Eye (tissue), 1 donor: ENCODE results near the gene PPP1R12A.
A peak's percentile ranks its signal among the peaks of the same experiment; 100 is the strongest.
"Not testable (repeated sequence)": the region's sequence is repeated elsewhere in the genome, so short reads cannot be mapped to it uniquely, and the experiment has no call there.

Experiments
- DNase-seq: peaks from one replicate; pipeline ENCODE4 v3.0.0-alpha.2; 2015

Gene PPP1R12A

GRCh38 chr12:79835377-79835843 lies 99.5 kb downstream of the PPP1R12A start:
- no peak for DNase-seq

GRCh38 chr12:79834712-79835376 lies 100.1 kb downstream of the PPP1R12A start:
- no peak for DNase-seq

GRCh38 chr12:79830440-79830839 lies 104.5 kb downstream of the PPP1R12A start:
- DNase-seq, result no peak

- DNase-seq, result no peak
Measured at GRCh38 chr12:79828924-79829323, 106.0 kb downstream of the PPP1R12A start.

GRCh38 chr12:79827484-79827883 lies 107.4 kb downstream of the PPP1R12A start:
- DNase-seq, result no peak

- DNase-seq, result peak; percentile 19
Measured at GRCh38 chr12:79826267-79827128, 108.4 kb downstream of the PPP1R12A start.

- DNase-seq, result no peak
Measured at GRCh38 chr12:79822475-79822874, 112.4 kb downstream of the PPP1R12A start.

- no peak for DNase-seq
Measured at GRCh38 chr12:79818856-79819255, 116.0 kb downstream of the PPP1R12A start.

- not testable (repeated sequence) for DNase-seq
Measured at GRCh38 chr12:79784366-79785065, 150.4 kb downstream of the PPP1R12A start.

- DNase-seq, result no peak
Measured at GRCh38 chr12:79782172-79782900, 152.6 kb downstream of the PPP1R12A start.

GRCh38 chr12:79778802-79779448 lies 156.0 kb downstream of the PPP1R12A start:
- no peak for DNase-seq

GRCh38 chr12:79776111-79776510 lies 158.8 kb downstream of the PPP1R12A start:
- DNase-seq, result no peak

- DNase-seq, result no peak
Measured at GRCh38 chr12:79775355-79776027, 159.4 kb downstream of the PPP1R12A start.

GRCh38 chr12:79773896-79774295 lies 161.0 kb downstream of the PPP1R12A start:
- no peak for DNase-seq

GRCh38 chr12:79769860-79770485 lies 164.9 kb downstream of the PPP1R12A start:
- DNase-seq, result no peak

- no peak for DNase-seq
Measured at GRCh38 chr12:79769189-79769859, 165.6 kb downstream of the PPP1R12A start.

- DNase-seq, result no peak
Measured at GRCh38 chr12:79766705-79767464, 168.0 kb downstream of the PPP1R12A start.

- no peak for DNase-seq
Measured at GRCh38 chr12:79765157-79765556, 169.7 kb downstream of the PPP1R12A start.

- DNase-seq, result no peak
Measured at GRCh38 chr12:79764641-79765040, 170.3 kb downstream of the PPP1R12A start.
